Neural cell (in vitro differentiated cells): Measurements from ENCODE around the gene IFITM2. TPM values are rescaled to one million over a fixed set of nuclear protein-coding genes. Genes with fewer than 3 reads are reported as not detected.
"Not testable (repeated sequence)": the region's sequence is repeated elsewhere in the genome, so short reads cannot be mapped to it uniquely, and the experiment has no call there.

ENCODE experiments used
- H2AFZ ChIP-seq: fragments of 200-600, 300-800 bp; sonication (generic), shearing (Covaris generic); 2 replicates; pipeline ENCODE4 v1.6.0; 2014; ENCODE audit warnings: low read depth, mild to moderate bottlenecking, antibody characterized with exemption, low read length, moderate library complexity
- H3F3A ChIP-seq: fragments of 200-600 bp; shearing (Covaris generic); 2 replicates; pipeline ENCODE4 v1.6.1; 2016; ENCODE audit warnings: mild to moderate bottlenecking, moderate library complexity, mixed read lengths, antibody characterized with exemption, low read length; ENCODE audit not compliant: insufficient read depth, poor library complexity, severe bottlenecking
- H3K27ac ChIP-seq: fragments of 200-600, 300-800 bp; sonication (generic), shearing (Covaris generic); 2 replicates; pipeline ENCODE4 v1.5.1; 2014; ENCODE audit warnings: mild to moderate bottlenecking, low read length, moderate library complexity
- H3K27me3 ChIP-seq: fragments of 300-800, 200-600 bp; sonication (generic), shearing (Covaris generic); 2 replicates; pipeline ENCODE4 v1.6.0; 2014; ENCODE audit warnings: mild to moderate bottlenecking, low read depth, low read length, moderate library complexity; ENCODE audit not compliant: insufficient read depth
- H3K36me3 ChIP-seq: fragments of 300-800, 200-600 bp; sonication (generic), shearing (Covaris generic); 2 replicates; pipeline ENCODE4 v1.5.1; 2014; ENCODE audit warnings: mild to moderate bottlenecking, antibody characterized with exemption, low read length, moderate library complexity; ENCODE audit not compliant: insufficient read depth
- H3K4me2 ChIP-seq: fragments of 300-800, 200-600 bp; sonication (generic), shearing (Covaris generic); 2 replicates; pipeline ENCODE4 v1.6.0; 2014; ENCODE audit warnings: mild to moderate bottlenecking, low read length
- H3K4me3 ChIP-seq: fragments of 300-800, 200-600 bp; sonication (generic), shearing (Covaris generic); 2 replicates; pipeline ENCODE4 v1.5.1; 2014; ENCODE audit warnings: mild to moderate bottlenecking, low read length, moderate library complexity
- H3K79me2 ChIP-seq: fragments of 200-600 bp; shearing (Covaris generic); replicated peaks from 2 replicates; pipeline ENCODE4 v1.6.0; 2014; ENCODE audit warnings: mild to moderate bottlenecking, low read length, moderate library complexity; ENCODE audit not compliant: insufficient read depth
- H3K9ac ChIP-seq: fragments of 300-800, 200-600 bp; sonication (generic), shearing (Covaris generic); 2 replicates; pipeline ENCODE4 v1.6.1; 2016; ENCODE audit warnings: mild to moderate bottlenecking, low read length, mixed read lengths
- H3K9me2 ChIP-seq: fragments of 200-600 bp; shearing (Covaris generic); 2 replicates; pipeline ENCODE4 v1.6.1; 2016; ENCODE audit warnings: mild to moderate bottlenecking, low read length, mixed read lengths; ENCODE audit not compliant: insufficient read depth
- H3K9me3 ChIP-seq: fragments of 200-600, 300-800 bp; sonication (generic), shearing (Covaris generic); 2 replicates; pipeline ENCODE4 v1.6.1; 2016; ENCODE audit warnings: mild to moderate bottlenecking, mixed run types, low read length, moderate library complexity, mixed read lengths
- H4K20me1 ChIP-seq: fragments of 200-600 bp; shearing (Covaris generic); 2 replicates; pipeline ENCODE4 v1.6.1; 2016; ENCODE audit warnings: mild to moderate bottlenecking, mixed run types; ENCODE audit not compliant: insufficient read depth
- EP300 ChIP-seq: fragments of 450-650 bp; conservative IDR thresholded peaks from 2 replicates; pipeline ENCODE4 v1.6.1; 2014; ENCODE audit warnings: antibody characterized with exemption, mild to moderate bottlenecking, moderate library complexity; ENCODE audit not compliant: poor library complexity, severe bottlenecking
- EZH2 ChIP-seq: fragments of 200-600, 300-800 bp; shearing (Covaris generic), sonication (generic); IDR thresholded peaks from 2 replicates; pipeline ENCODE4 v1.6.1; 2014; ENCODE audit warnings: antibody characterized with exemption, low read length, borderline replicate concordance, mild to moderate bottlenecking; ENCODE audit not compliant: insufficient read depth, poor library complexity, severe bottlenecking
- MXI1 ChIP-seq: fragments of 450-650 bp; conservative IDR thresholded peaks from 2 replicates; pipeline ENCODE4 v1.6.1; 2014; ENCODE audit warnings: antibody characterized with exemption, mild to moderate bottlenecking; ENCODE audit not compliant: poor library complexity, severe bottlenecking
- POLR2AphosphoS5 ChIP-seq: IDR thresholded peaks from 2 replicates; pipeline ENCODE4 v1.6.1; 2012
- RAD21 ChIP-seq: fragments of 450-650 bp; conservative IDR thresholded peaks from 2 replicates; pipeline ENCODE4 v1.6.1; 2014; ENCODE audit warnings: antibody characterized with exemption, mild to moderate bottlenecking, moderate library complexity
- REST ChIP-seq: IDR thresholded peaks from 2 replicates; pipeline ENCODE4 v1.6.1; 2012; ENCODE audit warnings: borderline replicate concordance
- SMC3 ChIP-seq: fragments of 450-650 bp; conservative IDR thresholded peaks from 2 replicates; pipeline ENCODE4 v1.6.1; 2014; ENCODE audit warnings: antibody characterized with exemption, mild to moderate bottlenecking, moderate library complexity; ENCODE audit not compliant: poor library complexity
- TAF1 ChIP-seq: IDR thresholded peaks from 2 replicates; pipeline ENCODE4 v1.6.1; 2012; ENCODE audit warnings: low read depth
- polyA plus RNA-seq: library from polyadenylated mRNA; depleted of rRNA; stranded (reverse); fragments of >200 nt; gene quantifications from 2 replicates; pipeline ENCODE4 v1.2.3, GENCODE V29; 2014
- TF ChIP-seq, protein P1 (sequence below): fragments of 450-650 bp; IDR thresholded peaks from 2 replicates; pipeline ENCODE4 v1.5.1; 2014; ENCODE audit warnings: antibody characterized with exemption, mild to moderate bottlenecking, moderate library complexity; ENCODE audit not compliant: poor library complexity, severe bottlenecking

Gene IFITM2
- polyA plus RNA-seq, 1 donor from 2014 or later, result not detected

DNA sequence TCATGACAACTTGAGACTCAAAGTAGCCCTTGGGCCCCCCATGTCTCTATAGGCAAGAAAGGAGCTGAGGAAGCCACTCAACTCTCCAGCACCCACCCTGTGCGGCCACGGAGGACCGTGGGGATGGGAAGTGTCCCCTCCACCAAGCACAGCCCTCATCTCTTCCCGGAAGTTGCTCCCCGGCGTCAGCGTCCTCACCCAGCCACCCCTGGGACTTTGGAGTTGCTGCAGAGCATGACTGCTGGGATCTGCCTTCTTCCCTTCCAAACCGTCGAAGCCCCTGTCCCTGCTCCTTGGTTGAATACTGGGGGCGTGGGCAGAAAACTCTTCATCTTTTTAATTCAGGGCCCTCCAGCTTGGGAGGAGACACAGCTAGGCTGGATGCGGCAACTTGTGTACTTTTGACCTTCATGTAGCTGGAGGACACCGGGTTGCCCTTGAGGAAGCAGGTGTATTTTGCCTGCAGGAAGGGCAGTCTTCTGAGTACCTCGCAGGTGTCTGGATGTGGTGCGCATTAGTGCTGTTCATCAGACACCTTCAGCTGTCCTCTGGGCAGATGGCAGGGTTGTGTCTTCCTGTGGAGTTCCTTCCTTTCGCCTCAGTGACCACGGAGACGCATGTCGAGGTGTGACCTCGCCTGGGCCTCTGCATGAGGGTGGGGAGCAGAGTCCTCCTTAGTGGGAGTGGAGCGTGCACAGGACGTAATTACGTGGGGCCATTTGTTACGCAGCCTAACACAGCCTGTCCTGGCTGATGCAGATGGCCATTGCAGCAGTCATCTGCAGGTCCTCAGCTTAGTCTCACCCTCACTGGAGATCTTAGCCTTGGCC is 25.2 kb downstream of the IFITM2 start:
- Histone ChIP-seq H3K9me2 (no peaks in the 10 kb centered on the region), H3K36me3 (no peaks in the 10 kb centered on the region), H3K27me3 (no peaks in the 10 kb centered on the region), H3K79me2 (no peaks in the 10 kb centered on the region), H3K27ac (no peak overlapping the region), H3K4me3 (no peak overlapping the region), H3F3A (no peaks in the 10 kb centered on the region), H2AFZ (no peak overlapping the region), H3K9ac (no peak overlapping the region), H3K4me2 (no peak overlapping the region), H4K20me1 (no peaks in the 10 kb centered on the region), H3K9me3 (no peaks in the 10 kb centered on the region)
- no peak for TF ChIP-seq RAD21
- no peak for TF ChIP-seq MXI1
- TF ChIP-seq EP300, result no peak
- TF ChIP-seq, protein P1, sequence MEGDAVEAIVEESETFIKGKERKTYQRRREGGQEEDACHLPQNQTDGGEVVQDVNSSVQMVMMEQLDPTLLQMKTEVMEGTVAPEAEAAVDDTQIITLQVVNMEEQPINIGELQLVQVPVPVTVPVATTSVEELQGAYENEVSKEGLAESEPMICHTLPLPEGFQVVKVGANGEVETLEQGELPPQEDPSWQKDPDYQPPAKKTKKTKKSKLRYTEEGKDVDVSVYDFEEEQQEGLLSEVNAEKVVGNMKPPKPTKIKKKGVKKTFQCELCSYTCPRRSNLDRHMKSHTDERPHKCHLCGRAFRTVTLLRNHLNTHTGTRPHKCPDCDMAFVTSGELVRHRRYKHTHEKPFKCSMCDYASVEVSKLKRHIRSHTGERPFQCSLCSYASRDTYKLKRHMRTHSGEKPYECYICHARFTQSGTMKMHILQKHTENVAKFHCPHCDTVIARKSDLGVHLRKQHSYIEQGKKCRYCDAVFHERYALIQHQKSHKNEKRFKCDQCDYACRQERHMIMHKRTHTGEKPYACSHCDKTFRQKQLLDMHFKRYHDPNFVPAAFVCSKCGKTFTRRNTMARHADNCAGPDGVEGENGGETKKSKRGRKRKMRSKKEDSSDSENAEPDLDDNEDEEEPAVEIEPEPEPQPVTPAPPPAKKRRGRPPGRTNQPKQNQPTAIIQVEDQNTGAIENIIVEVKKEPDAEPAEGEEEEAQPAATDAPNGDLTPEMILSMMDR, result no peak
- no peak for TF ChIP-seq EZH2
- TF ChIP-seq SMC3, result no peak
- no peak for TF ChIP-seq REST
- TF ChIP-seq TAF1, result no peak
- no peak for TF ChIP-seq POLR2AphosphoS5

DNA sequence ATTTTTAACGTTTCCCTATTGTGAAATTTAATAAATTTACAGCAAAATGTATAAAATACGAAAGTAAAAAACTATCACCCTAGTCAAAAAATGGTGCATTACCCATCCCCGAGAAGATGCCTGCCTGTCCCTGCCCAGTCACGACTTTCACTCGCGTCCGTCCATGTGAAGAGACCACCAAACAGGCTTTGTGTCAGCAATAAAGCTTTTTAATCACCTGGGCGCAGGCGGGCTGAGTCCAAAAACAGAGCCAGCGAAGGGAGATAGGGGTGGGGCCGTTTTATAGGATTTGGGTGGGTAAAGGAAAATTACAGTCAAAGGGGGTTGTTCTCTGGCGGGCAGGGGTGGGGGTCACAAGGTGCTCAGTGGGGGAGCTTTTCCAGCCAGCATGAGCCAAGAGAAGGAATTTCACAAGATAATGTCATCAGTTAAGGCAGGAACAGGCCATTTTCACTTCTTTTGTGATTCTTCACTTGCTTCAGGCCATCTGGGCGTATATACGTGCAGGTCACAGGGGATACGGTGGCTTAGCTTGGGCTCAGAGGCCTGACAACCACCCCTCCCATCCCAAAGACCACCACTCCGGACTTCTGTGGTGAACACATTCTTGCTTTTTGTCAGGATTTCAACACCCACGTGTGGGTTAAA is 26.1 kb downstream of the IFITM2 start:
- H3F3A ChIP-seq, H3K4me3 ChIP-seq, H3K79me2 ChIP-seq, H3K9me3 ChIP-seq, H3K9me2 ChIP-seq, H3K4me2 ChIP-seq, H3K27me3 ChIP-seq, H3K27ac ChIP-seq, H3K36me3 ChIP-seq, H3K9ac ChIP-seq, H4K20me1 ChIP-seq, H2AFZ ChIP-seq: not testable (repeated sequence)
